SH-SY5Y (cell line): ENCODE results near the gene SLC6A4.

Source experiments
- GATA2 ChIP-seq: IDR thresholded peaks from 2 replicates; pipeline ENCODE4 v1.6.1; 2011; ENCODE audit warnings: mild to moderate bottlenecking, low read depth, low read length
- GATA3 ChIP-seq: IDR thresholded peaks from 2 replicates; pipeline ENCODE4 v1.6.1; 2011; ENCODE audit warnings: low read depth, mild to moderate bottlenecking, low read length, moderate library complexity

- TF ChIP-seq GATA2 (no peak), GATA3 (no peak)
These were observed 17.7 kb downstream of the SLC6A4 start for GRCh38 chr17:30217746-30218245.
